HCT116 (cell line): Measurements from ENCODE around the gene C6orf132. TPM values are rescaled to one million over a fixed set of nuclear protein-coding genes. Genes with fewer than 3 reads are reported as not detected.

Experiments used
- ATAC-seq: fragments of 200-7000 bp; cut with Tn5 transposase; 2 replicates; pipeline ENCODE4 v1.9.1; 2020; ENCODE audit warnings: mild to moderate bottlenecking, moderate library complexity
- BruUV-seq: library from RNA; stranded (reverse); fragments of 400-500 nt; replicated peaks from 2 replicates; lab custom pipeline; 2021; lab: Mats Ljungman, UMichigan
- CTCF ChIA-PET: fragments of 300-600 bp; sonication (Branson Sonifier 250); formaldehyde crosslinking; loops from one replicate; lab custom pipeline; 2021; ENCODE audit warnings: antibody characterized with exemption; lab: Charles Lee
- POLR2A ChIA-PET: fragments of 300-600, 350-600 bp; sonication (Branson Sonifier 250); formaldehyde crosslinking; loops from one replicate; lab custom pipeline; 2021; ENCODE audit warnings: antibody characterized with exemption; lab: Charles Lee
- RAD21 ChIA-PET, 2 experiments: fragments of 300-600 bp; sonication (Branson Sonifier 250); formaldehyde crosslinking; loops; one replicate each; lab custom pipeline; 2023; ENCODE audit warnings: low total read pairs in 2 of 2; ENCODE audit not compliant: uncharacterized antibody in 2 of 2, unreplicated experiment in 2 of 2, low non-redundant PET in 1 of 2; lab: Charles Lee
- DNase-seq: peaks from one replicate; pipeline ENCODE4 v3.0.0-alpha.2; 2010; ENCODE audit warnings: low read depth, low spot score
- H2AFZ ChIP-seq: fragments of 200-600 bp; shearing (Covaris generic), sonication (generic); 2 replicates; pipeline ENCODE4 v1.6.1; 2017; ENCODE audit warnings: low read depth, mixed run types, mixed read lengths, antibody characterized with exemption, low read length; ENCODE audit not compliant: poor library complexity, severe bottlenecking
- H3K27ac ChIP-seq: 2 replicates; pipeline ENCODE4 v1.5.1; 2012; ENCODE audit warnings: low read depth, low read length
- H3K27me3 ChIP-seq: fragments of 200-600 bp; sonication (generic); 2 replicates; pipeline ENCODE4 v1.6.1; 2016; ENCODE audit warnings: mixed run types, low read length, mixed read lengths; ENCODE audit not compliant: insufficient read depth
- H3K36me3 ChIP-seq, 2 experiments: fragments of 200-500 bp in 1 of 2; fragments of 200-600 bp in 1 of 2; sonication (Bioruptor generic) in 1 of 2; sonication (generic) in 1 of 2; 2 replicates each; pipeline versions ENCODE4 v1.5.1 to v1.6.1; 2014 to 2016; ENCODE audit warnings: low read length in 2 of 2, inconsistent platforms in 1 of 2, mixed read lengths in 1 of 2, mixed run types in 1 of 2; ENCODE audit not compliant: insufficient read depth in 2 of 2, control insufficient read depth in 1 of 2
- H3K4me1 ChIP-seq, 2 experiments: fragments of 200-600 bp in 1 of 2; sonication (generic) in 1 of 2; 2 replicates each; pipeline versions ENCODE4 v1.5.1 to v1.6.1; 2012 to 2017; ENCODE audit warnings: low read length in 2 of 2, inconsistent platforms in 1 of 2, mild to moderate bottlenecking in 1 of 2, mixed read lengths in 1 of 2, mixed run types in 1 of 2, moderate library complexity in 1 of 2; ENCODE audit not compliant: insufficient read depth in 2 of 2, control insufficient read depth in 1 of 2
- H3K4me2 ChIP-seq: fragments of 200-600 bp; sonication (generic); 2 replicates; pipeline ENCODE4 v1.6.1; 2017; ENCODE audit warnings: mixed run types, low read length, mixed read lengths
- H3K4me3 ChIP-seq, 2 experiments: fragments of 200-600 bp in 1 of 2; sonication (generic) in 1 of 2; replicated peaks in 1 of 2; 2 replicates each; pipeline ENCODE4 v1.5.1; 2011 to 2016; ENCODE audit warnings: low read length in 2 of 2, control low read depth in 1 of 2, low read depth in 1 of 2, mild to moderate bottlenecking in 1 of 2, mixed read lengths in 1 of 2, mixed run types in 1 of 2
- H3K79me2 ChIP-seq: fragments of 200-600 bp; sonication (generic); 2 replicates; pipeline ENCODE4 v1.6.1; 2017; ENCODE audit warnings: mild to moderate bottlenecking, mixed run types, low read length, moderate library complexity, mixed read lengths; ENCODE audit not compliant: insufficient read depth
- H3K9ac ChIP-seq: fragments of 200-600 bp; sonication (generic); 2 replicates; pipeline ENCODE4 v1.6.1; 2016; ENCODE audit warnings: low read length, mixed read lengths
- H3K9me2 ChIP-seq: fragments of 200-600 bp; sonication (generic), shearing (Covaris generic); 2 replicates; pipeline ENCODE4 v1.6.1; 2017; ENCODE audit warnings: mixed run types, mild to moderate bottlenecking, moderate library complexity; ENCODE audit not compliant: insufficient read depth
- H3K9me3 ChIP-seq, 2 experiments: fragments of 200-500 bp in 1 of 2; fragments of 200-600 bp in 1 of 2; sonication (Bioruptor generic) in 1 of 2; sonication (generic) in 1 of 2; 2 replicates each; pipeline ENCODE4 v1.6.1; 2014 to 2017; ENCODE audit warnings: low read length in 2 of 2, mixed read lengths in 2 of 2, inconsistent platforms in 1 of 2, low read depth in 1 of 2, mild to moderate bottlenecking in 1 of 2, mixed run types in 1 of 2, moderate library complexity in 1 of 2; ENCODE audit not compliant: control insufficient read depth in 1 of 2, insufficient read depth in 1 of 2
- H4K20me1 ChIP-seq: fragments of 200-600 bp; sonication (generic), shearing (Covaris generic); 2 replicates; pipeline ENCODE4 v1.6.1; 2017; ENCODE audit warnings: mixed run types, mild to moderate bottlenecking, moderate library complexity; ENCODE audit not compliant: insufficient read depth
- ATF3 ChIP-seq: IDR thresholded peaks from 2 replicates; pipeline ENCODE4 v1.6.1; 2012
- CEBPB ChIP-seq: IDR thresholded peaks from 2 replicates; pipeline ENCODE4 v1.6.1; 2012; ENCODE audit warnings: low read depth
- EZH2phosphoT487 ChIP-seq: fragments of 200-600 bp; IDR thresholded peaks from 2 replicates; pipeline ENCODE4 v1.6.1; 2018; ENCODE audit warnings: antibody characterized with exemption, borderline replicate concordance
- FOSL1 ChIP-seq: IDR thresholded peaks from 2 replicates; pipeline ENCODE4 v1.6.1; 2012; ENCODE audit warnings: low read depth
- POLR2AphosphoS5 ChIP-seq: IDR thresholded peaks from 2 replicates; pipeline ENCODE4 v1.6.1; 2011; ENCODE audit warnings: mild to moderate bottlenecking, low read depth, low read length, moderate library complexity
- REST ChIP-seq: IDR thresholded peaks from 2 replicates; pipeline ENCODE4 v1.6.1; 2012; ENCODE audit warnings: low read depth
- SIN3A ChIP-seq: IDR thresholded peaks from 2 replicates; pipeline ENCODE4 v1.6.1; 2012; ENCODE audit warnings: low read depth
- SP1 ChIP-seq: IDR thresholded peaks from 2 replicates; pipeline ENCODE4 v1.6.1; 2012; ENCODE audit warnings: low read depth
- SRF ChIP-seq: IDR thresholded peaks from 2 replicates; pipeline ENCODE4 v1.6.1; 2012; ENCODE audit warnings: low read depth
- TCF7L2 ChIP-seq: IDR thresholded peaks from 2 replicates; pipeline ENCODE4 v1.7.0; 2011; ENCODE audit warnings: borderline replicate concordance, inconsistent platforms; ENCODE audit not compliant: insufficient read depth, insufficient read length; ENCODE audit errors: extremely low read depth
- ZFX ChIP-seq: fragments of 450-650 bp; IDR thresholded peaks from 2 replicates; pipeline ENCODE4 v1.6.1; 2017
- intact Hi-C: fragments of 100-400 bp; cut with micrococcal nuclease; formaldehyde crosslinking; loops from 2 replicates; pipeline ENCODE4 v1.10.0; 2022
- total RNA-seq: library from RNA; stranded (reverse); gene quantifications from one replicate; pipeline ENCODE4 v1.2.1, GENCODE V29; 2021; ENCODE audit not compliant: unreplicated experiment
- TF ChIP-seq, protein P1 (sequence below), 3 experiments: fragments of 200-600 bp in 1 of 3; sonication (generic) in 1 of 3; IDR thresholded peaks in 2 of 3; conservative IDR thresholded peaks in 1 of 3; 2 replicates each; pipeline ENCODE4 v1.5.1; 2012 to 2017; ENCODE audit warnings: low read depth in 2 of 3, low read length in 2 of 3, antibody characterized with exemption in 1 of 3, borderline replicate concordance in 1 of 3, control low read depth in 1 of 3, mild to moderate bottlenecking in 1 of 3, mixed read lengths in 1 of 3, mixed run types in 1 of 3, moderate library complexity in 1 of 3; ENCODE audit not compliant: insufficient read depth in 1 of 3

Gene C6orf132
- total RNA-seq, 1 experiment from 2014 or later: 18.9 TPM

DNA sequence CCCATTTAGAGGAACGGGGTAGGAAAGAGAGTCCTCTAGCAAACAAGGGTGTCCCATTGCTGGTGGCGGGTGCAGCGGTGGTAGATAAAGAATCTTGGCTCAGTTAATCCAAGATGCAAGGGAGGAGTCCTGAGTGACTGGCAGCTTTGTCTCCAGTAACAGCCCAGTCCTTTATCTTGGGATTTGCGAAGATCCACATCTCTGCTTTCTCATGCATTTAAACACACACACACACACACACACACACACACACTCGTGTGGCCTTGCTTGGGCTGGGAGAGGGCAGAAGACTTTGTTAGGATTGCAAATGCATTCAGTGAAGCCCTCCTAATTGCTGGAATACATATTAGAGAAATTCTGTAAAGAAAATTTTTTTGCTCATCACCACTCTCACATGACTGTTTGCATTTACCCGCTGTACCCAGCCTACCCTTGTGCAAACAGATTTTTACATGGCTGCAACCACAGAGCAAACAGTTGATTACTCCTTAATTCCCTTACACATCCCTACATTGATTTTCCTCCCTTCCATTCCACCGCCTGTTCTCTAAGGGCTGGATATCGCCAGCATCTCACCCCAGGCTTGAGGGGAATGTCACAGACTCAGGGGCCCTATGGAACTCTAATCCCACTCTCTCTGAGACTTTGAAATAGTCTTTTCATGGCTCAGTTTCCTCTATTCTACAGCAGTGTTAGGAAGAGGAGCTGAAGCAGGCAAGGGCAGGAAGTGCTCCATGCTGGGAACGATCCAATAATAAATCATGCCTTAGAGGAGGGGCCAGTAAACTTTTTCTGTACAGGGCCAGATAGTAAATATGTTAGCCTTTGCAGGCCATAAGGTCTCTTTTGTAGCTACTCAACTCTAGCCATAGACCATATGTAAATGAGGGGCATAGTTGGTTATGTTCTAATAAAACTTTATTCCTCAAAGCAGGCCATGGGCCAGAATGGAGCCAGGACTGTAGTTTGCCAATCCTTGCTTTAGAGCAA, 3.5 kb downstream of the C6orf132 start:
- H3K9me2 ChIP-seq: no peaks in the 10 kb centered on the region
- peaks cover 0 to 6% of the 10 kb centered on the region in 2 experiments; a peak in 1 of 4 replicates for H3K36me3 ChIP-seq
- H3K4me1 ChIP-seq: peaks cover 69 to 88% of the 10 kb centered on the region in 2 experiments
- peak overlapping the region; percentile 100 for H3K4me2 ChIP-seq
- no TSS peak for BruUV-seq
- peak overlapping the region; percentile 89 for H3K27ac ChIP-seq
- H3K79me2 ChIP-seq: peaks cover 65% of the 10 kb centered on the region
- H3K9me3 ChIP-seq: no peaks in the 10 kb centered on the region
- ChIA-PET RAD21 (interaction anchor here in 1 of 2 experiments (0.6 kb wide), 1 partner anchor 51 kb away, joined by 3 read pairs; no protein-coding TSS in a partner anchor), POLR2A (interaction anchor here (1.5 kb wide), 1 partner anchor 38 kb away, joined by 3 read pairs; no protein-coding TSS in a partner anchor), CTCF (no interaction called here)
- DNase-seq (no peak), ATAC-seq (no peak)
- H3K27me3 ChIP-seq: no peaks in the 10 kb centered on the region
- H2AFZ ChIP-seq: no peak overlapping the region
- TF ChIP-seq EZH2phosphoT487 (no peak), FOSL1 (no peak), SP1 (no peak), CEBPB (no peak)
- no peaks in the 10 kb centered on the region for H4K20me1 ChIP-seq
- intact Hi-C loops: no loop called here
- H3K9ac ChIP-seq: peak overlapping the region; percentile 93
- 0 out of 4 replicates have a peak overlapping the region, but pooled peaks of 1 of the 2 experiments have one; percentile 4 for H3K4me3 ChIP-seq

DNA sequence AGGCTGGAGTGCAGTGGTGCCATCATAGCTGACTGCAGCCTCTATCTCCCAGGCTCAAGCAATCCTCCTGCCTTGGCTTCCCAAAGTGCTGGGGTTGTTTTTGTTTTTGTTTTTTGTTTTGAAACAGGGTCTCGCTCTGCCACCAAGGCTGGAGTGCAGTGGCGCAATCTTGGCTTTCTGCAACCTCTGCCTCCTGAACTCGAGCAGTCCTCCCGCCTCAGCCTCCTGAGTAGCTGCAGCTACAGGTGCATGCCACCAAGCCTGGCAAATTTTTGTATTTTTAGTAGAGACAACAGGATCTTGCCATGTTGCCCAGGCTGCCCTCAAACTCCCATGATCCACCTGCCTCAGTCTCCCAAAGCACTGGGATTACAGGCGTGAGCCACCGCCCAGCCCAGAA, 4.2 kb downstream of the C6orf132 start:
- ChIA-PET POLR2A (interaction anchor here (1.6 kb wide), 1 partner anchor 16 kb away, joined by 11 read pairs; no protein-coding TSS in a partner anchor), CTCF (interaction anchor here (1.7 kb wide), 1 partner anchor 42 kb away, joined by 6 read pairs; no protein-coding TSS in a partner anchor), RAD21 (no interaction called here)
- Histone ChIP-seq H3K4me1 (peaks cover 67 to 87% of the 10 kb centered on the region in 2 experiments), H4K20me1 (no peaks in the 10 kb centered on the region), H3K79me2 (peaks cover 68% of the 10 kb centered on the region), H3K9me3 (no peaks in the 10 kb centered on the region), H3K9me2 (no peaks in the 10 kb centered on the region), H3K27me3 (no peaks in the 10 kb centered on the region), H3K9ac (peak overlapping the region; percentile 93), H3K4me2 (peak overlapping the region; percentile 100), H3K36me3 (peaks cover 0 to 9% of the 10 kb centered on the region in 2 experiments; a peak in 1 of 4 replicates), H3K27ac (peak overlapping the region; percentile 89), H2AFZ (no peak overlapping the region), H3K4me3 (0 out of 4 replicates have a peak overlapping the region, but pooled peaks of 1 of the 2 experiments have one; percentile 4)
- no peak for DNase-seq
- intact Hi-C loops: no loop called here
- no TSS peak for BruUV-seq
- ATAC-seq: no peak
- no peak for TF ChIP-seq POLR2AphosphoS5
- TF ChIP-seq, protein P1, sequence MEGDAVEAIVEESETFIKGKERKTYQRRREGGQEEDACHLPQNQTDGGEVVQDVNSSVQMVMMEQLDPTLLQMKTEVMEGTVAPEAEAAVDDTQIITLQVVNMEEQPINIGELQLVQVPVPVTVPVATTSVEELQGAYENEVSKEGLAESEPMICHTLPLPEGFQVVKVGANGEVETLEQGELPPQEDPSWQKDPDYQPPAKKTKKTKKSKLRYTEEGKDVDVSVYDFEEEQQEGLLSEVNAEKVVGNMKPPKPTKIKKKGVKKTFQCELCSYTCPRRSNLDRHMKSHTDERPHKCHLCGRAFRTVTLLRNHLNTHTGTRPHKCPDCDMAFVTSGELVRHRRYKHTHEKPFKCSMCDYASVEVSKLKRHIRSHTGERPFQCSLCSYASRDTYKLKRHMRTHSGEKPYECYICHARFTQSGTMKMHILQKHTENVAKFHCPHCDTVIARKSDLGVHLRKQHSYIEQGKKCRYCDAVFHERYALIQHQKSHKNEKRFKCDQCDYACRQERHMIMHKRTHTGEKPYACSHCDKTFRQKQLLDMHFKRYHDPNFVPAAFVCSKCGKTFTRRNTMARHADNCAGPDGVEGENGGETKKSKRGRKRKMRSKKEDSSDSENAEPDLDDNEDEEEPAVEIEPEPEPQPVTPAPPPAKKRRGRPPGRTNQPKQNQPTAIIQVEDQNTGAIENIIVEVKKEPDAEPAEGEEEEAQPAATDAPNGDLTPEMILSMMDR (IDR thresholded peaks at IDR 0.05 in 2 of 3, conservative IDR thresholded peaks at IDR 0.05 in 1 of 3; ENCODE audit: borderline replicate concordance in 1 of 3, insufficient read depth in 1 of 3, low read depth in 2 of 3, low read length in 2 of 3): no peak
- TF ChIP-seq TCF7L2: no peak
- no peak for TF ChIP-seq SRF
- no peak for TF ChIP-seq ATF3
- TF ChIP-seq REST: no peak
- TF ChIP-seq FOSL1: no peak
- TF ChIP-seq SIN3A: no peak
- no peak for TF ChIP-seq ZFX
